Activated naive CD4-positive, alpha-beta T cell treated with anti-CD3 and anti-CD28 coated beads, Interleukin-2, amount 50 U/mL, for 24 hours (primary cell): ENCODE results near the gene MALRD1.
"Not testable (repeated sequence)": the region's sequence is repeated elsewhere in the genome, so short reads cannot be mapped to it uniquely, and the experiment has no call there.

Source experiments
- H3K27ac Mint-ChIP-seq: one replicate; pipeline ENCODE4 v1.8.0; 2021; ENCODE audit warnings: mild to moderate bottlenecking, mixed read lengths
- H3K27me3 Mint-ChIP-seq: one replicate; pipeline ENCODE4 v1.8.0; 2021; ENCODE audit warnings: mixed read lengths
- H3K36me3 Mint-ChIP-seq: one replicate; pipeline ENCODE4 v1.8.0; 2021; ENCODE audit warnings: mixed read lengths
- H3K4me1 Mint-ChIP-seq: one replicate; pipeline ENCODE4 v1.8.0; 2021; ENCODE audit warnings: mixed read lengths
- H3K4me3 Mint-ChIP-seq: one replicate; pipeline ENCODE4 v1.8.0; 2021; ENCODE audit warnings: mild to moderate bottlenecking, mixed read lengths
- H3K9me3 Mint-ChIP-seq: one replicate; pipeline ENCODE4 v1.8.0; 2021; ENCODE audit warnings: mixed read lengths

The MALRD1 gene

GRCh38 chr10:19499291-19499770, 450.7 kb downstream of the MALRD1 start:
- H3K9me3 Mint-ChIP-seq: no peaks in the 10 kb centered on the region
- H3K4me3 Mint-ChIP-seq: no peak overlapping the region
- no peaks in the 10 kb centered on the region for H3K4me1 Mint-ChIP-seq
- no peak overlapping the region for H3K27ac Mint-ChIP-seq
- H3K27me3 Mint-ChIP-seq: no peaks in the 10 kb centered on the region
- no peaks in the 10 kb centered on the region for H3K36me3 Mint-ChIP-seq

- Mint-ChIP-seq H3K9me3 (no peaks in the 10 kb centered on the region), H3K4me1 (no peaks in the 10 kb centered on the region), H3K27me3 (no peaks in the 10 kb centered on the region), H3K27ac (no peak overlapping the region), H3K4me3 (no peak overlapping the region), H3K36me3 (no peaks in the 10 kb centered on the region)
These were observed 452.4 kb downstream of the MALRD1 start for GRCh38 chr10:19500959-19501358.

DNA sequence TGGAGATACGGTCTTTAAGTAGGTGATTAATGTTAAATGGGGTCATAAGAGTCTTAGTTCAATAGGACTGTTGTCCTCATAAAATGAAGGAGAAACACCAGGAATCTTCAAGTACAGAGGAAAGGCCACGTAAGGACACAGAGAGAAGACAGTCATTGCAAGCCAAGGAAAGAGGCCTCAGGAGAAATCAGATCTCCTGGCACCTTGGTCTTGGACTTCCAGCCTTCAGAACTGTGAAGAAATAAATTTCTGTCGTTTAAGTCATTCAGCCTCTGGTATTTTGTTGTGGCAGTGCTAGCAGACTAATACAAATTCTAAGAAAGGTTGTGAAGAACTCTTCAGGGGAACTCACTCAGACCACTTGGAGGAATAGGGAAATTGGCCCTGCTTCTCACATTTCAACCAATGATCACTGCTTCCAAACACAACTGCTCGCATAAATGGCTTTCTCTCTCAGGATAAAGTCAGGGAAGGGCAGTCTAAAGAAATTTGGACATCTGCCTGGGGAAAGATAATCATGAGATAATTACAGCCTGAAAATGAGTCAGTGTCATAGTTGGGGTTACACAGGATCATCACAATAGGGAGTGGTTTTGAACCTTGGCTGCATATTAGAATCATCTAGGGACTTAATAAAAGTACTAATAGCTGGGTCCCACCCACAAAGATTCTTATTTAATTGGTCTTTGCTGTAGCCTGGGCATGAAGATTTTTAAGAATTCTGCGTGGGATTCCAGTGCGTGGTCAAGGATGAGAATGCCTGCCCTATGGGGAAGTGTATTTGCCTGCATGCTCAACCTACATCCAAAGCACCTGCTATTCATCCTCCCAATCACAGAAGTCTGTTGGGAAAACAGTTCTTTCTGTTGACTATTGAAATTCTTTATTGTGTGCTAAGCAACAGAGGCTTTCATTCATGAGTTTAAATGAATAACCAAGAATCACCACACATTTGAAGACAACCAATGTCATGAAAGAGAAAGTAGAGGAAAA, 457.0 kb downstream of the MALRD1 start:
- no peaks in the 10 kb centered on the region for H3K27me3 Mint-ChIP-seq
- peaks cover 5% of the 10 kb centered on the region for H3K9me3 Mint-ChIP-seq
- no peak overlapping the region for H3K4me3 Mint-ChIP-seq
- H3K36me3 Mint-ChIP-seq: no peaks in the 10 kb centered on the region
- H3K4me1 Mint-ChIP-seq: no peaks in the 10 kb centered on the region
- no peak overlapping the region for H3K27ac Mint-ChIP-seq

DNA sequence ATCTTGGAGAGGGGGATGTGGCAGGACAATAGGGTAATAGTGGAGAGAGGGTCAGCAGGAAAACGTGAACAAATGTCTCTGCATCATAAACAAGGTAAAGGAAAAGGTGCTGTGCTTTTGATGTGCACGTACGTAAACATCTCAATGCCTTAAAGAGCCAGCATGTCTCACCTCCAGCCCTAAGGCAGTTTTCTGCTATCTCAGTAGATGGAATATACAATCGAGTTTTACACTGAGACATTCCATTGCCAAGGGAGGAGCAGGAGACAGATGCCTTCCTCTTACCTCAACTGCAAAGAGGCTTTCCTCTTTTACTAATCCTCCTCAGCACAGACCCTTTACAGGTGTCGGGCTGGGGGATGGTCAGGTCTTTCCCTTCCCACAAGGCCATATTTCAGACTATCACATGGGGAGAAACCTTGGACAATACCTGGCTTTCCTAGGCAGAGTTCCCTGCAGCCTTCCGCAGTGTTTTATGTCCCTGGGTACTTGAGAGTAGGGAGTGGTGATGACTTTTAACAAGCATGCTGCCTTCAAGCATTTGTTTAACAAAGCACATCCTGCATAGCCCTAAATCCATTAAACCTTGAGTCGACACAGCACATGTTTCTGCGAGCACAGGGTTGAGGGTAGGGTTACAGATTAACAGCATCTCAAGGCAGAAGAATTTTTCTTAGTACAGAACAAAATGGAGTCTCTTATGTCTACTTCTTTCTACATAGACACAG, 461.6 kb downstream of the MALRD1 start:
- not testable (repeated sequence) for H3K27ac Mint-ChIP-seq, H3K4me1 Mint-ChIP-seq, H3K9me3 Mint-ChIP-seq, H3K36me3 Mint-ChIP-seq, H3K4me3 Mint-ChIP-seq, H3K27me3 Mint-ChIP-seq

GRCh38 chr10:19518109-19518508, 469.5 kb downstream of the MALRD1 start:
- H3K4me3 Mint-ChIP-seq: no peak overlapping the region
- no peaks in the 10 kb centered on the region for H3K36me3 Mint-ChIP-seq
- H3K27me3 Mint-ChIP-seq: no peaks in the 10 kb centered on the region
- H3K27ac Mint-ChIP-seq: no peak overlapping the region
- no peaks in the 10 kb centered on the region for H3K9me3 Mint-ChIP-seq
- H3K4me1 Mint-ChIP-seq: no peaks in the 10 kb centered on the region

GRCh38 chr10:19518632-19519031, 470.0 kb downstream of the MALRD1 start:
- H3K4me1 Mint-ChIP-seq: no peaks in the 10 kb centered on the region
- no peak overlapping the region for H3K27ac Mint-ChIP-seq
- no peaks in the 10 kb centered on the region for H3K27me3 Mint-ChIP-seq
- no peaks in the 10 kb centered on the region for H3K36me3 Mint-ChIP-seq
- H3K4me3 Mint-ChIP-seq: no peak overlapping the region
- H3K9me3 Mint-ChIP-seq: no peaks in the 10 kb centered on the region

GRCh38 chr10:19531324-19531723, 482.7 kb downstream of the MALRD1 start:
- no peak overlapping the region for H3K27ac Mint-ChIP-seq
- no peaks in the 10 kb centered on the region for H3K27me3 Mint-ChIP-seq
- no peaks in the 10 kb centered on the region for H3K36me3 Mint-ChIP-seq
- H3K9me3 Mint-ChIP-seq: peaks cover 6% of the 10 kb centered on the region
- H3K4me1 Mint-ChIP-seq: no peaks in the 10 kb centered on the region
- H3K4me3 Mint-ChIP-seq: no peak overlapping the region

GRCh38 chr10:19532411-19532810, 483.8 kb downstream of the MALRD1 start:
- no peak overlapping the region for H3K27ac Mint-ChIP-seq
- H3K9me3 Mint-ChIP-seq: peaks cover 6% of the 10 kb centered on the region
- H3K4me3 Mint-ChIP-seq: no peak overlapping the region
- H3K4me1 Mint-ChIP-seq: no peaks in the 10 kb centered on the region
- no peaks in the 10 kb centered on the region for H3K36me3 Mint-ChIP-seq
- H3K27me3 Mint-ChIP-seq: no peaks in the 10 kb centered on the region

- Mint-ChIP-seq H3K4me1 (no peaks in the 10 kb centered on the region), H3K27ac (no peak overlapping the region), H3K9me3 (no peaks in the 10 kb centered on the region), H3K4me3 (no peak overlapping the region), H3K36me3 (no peaks in the 10 kb centered on the region), H3K27me3 (no peaks in the 10 kb centered on the region)
These were observed 492.7 kb downstream of the MALRD1 start for GRCh38 chr10:19541299-19541698.

DNA sequence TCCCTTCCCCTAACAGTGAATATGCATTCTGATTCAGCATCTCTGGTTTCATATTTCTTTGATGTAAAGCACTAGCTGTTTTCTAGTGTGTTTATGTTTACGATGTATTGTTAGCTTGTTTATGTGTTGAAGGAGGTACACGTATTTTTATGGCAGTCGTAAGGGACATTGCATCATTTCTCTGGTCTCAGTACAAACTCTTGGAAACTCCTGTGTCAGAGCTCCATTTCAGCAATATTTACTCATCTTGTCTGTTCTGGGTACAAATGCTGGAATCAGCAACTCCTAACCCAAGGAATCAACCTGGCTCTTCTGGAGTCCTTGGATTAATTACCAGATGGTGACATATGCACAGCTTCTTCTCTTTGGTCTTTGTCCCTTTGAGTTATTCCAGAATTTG, 497.6 kb downstream of the MALRD1 start:
- Mint-ChIP-seq H3K36me3 (no peaks in the 10 kb centered on the region), H3K27ac (no peak overlapping the region), H3K4me3 (no peak overlapping the region), H3K4me1 (no peaks in the 10 kb centered on the region), H3K27me3 (no peaks in the 10 kb centered on the region), H3K9me3 (no peaks in the 10 kb centered on the region)

DNA sequence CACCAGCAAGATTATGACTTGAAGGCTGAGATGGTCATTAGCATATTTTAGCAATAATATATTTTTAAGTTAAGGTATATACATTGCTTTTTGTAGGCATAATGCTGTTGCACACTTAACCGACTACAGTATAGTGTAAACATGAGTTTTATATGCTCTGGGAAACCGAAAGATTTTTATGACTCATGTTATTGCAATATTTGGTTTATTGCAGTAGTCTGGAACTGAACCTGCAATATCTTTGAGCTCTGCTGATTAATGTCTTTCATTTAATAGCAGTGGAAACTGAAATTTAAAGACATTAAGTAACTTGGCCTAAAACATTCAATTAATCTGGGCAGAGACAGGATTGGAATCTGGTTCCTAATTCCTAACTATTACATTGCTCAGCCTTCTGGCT, 500.9 kb downstream of the MALRD1 start:
- no peaks in the 10 kb centered on the region for H3K36me3 Mint-ChIP-seq

GRCh38 chr10:19556666-19557065, 508.1 kb downstream of the MALRD1 start:
- H3K27ac Mint-ChIP-seq: no peak overlapping the region
- H3K9me3 Mint-ChIP-seq: no peaks in the 10 kb centered on the region
- no peaks in the 10 kb centered on the region for H3K4me1 Mint-ChIP-seq
- no peak overlapping the region for H3K4me3 Mint-ChIP-seq
- no peaks in the 10 kb centered on the region for H3K36me3 Mint-ChIP-seq
- H3K27me3 Mint-ChIP-seq: no peaks in the 10 kb centered on the region

More for the DNA sequence above, 500.9 kb downstream of the MALRD1 start:
- H3K4me1 Mint-ChIP-seq: no peaks in the 10 kb centered on the region
- H3K4me3 Mint-ChIP-seq: no peak overlapping the region
- H3K9me3 Mint-ChIP-seq: no peaks in the 10 kb centered on the region
- H3K27me3 Mint-ChIP-seq: no peaks in the 10 kb centered on the region
- H3K27ac Mint-ChIP-seq: no peak overlapping the region

DNA sequence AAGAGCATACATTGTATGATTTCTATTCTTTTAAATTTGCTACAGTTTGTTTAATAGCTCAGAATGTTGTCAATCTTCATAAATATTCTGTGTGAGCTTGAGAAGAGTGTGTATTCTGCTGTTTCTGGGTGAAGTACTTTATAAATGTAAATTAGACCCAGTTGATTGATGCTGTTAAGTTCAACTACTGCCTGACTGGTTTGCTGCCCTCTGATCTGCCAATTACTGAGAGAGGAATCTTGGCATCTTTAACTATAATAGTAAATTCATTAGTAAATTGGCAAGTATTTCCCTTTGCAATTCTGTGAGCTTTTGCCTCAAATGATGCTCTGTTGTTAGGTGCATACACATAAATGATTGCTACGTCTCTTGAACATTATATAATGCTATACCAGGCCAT, 512.6 kb downstream of the MALRD1 start:
- Mint-ChIP-seq H3K4me3 (no peak overlapping the region), H3K27ac (no peak overlapping the region), H3K4me1 (no peaks in the 10 kb centered on the region), H3K9me3 (no peaks in the 10 kb centered on the region), H3K36me3 (no peaks in the 10 kb centered on the region), H3K27me3 (no peaks in the 10 kb centered on the region)

DNA sequence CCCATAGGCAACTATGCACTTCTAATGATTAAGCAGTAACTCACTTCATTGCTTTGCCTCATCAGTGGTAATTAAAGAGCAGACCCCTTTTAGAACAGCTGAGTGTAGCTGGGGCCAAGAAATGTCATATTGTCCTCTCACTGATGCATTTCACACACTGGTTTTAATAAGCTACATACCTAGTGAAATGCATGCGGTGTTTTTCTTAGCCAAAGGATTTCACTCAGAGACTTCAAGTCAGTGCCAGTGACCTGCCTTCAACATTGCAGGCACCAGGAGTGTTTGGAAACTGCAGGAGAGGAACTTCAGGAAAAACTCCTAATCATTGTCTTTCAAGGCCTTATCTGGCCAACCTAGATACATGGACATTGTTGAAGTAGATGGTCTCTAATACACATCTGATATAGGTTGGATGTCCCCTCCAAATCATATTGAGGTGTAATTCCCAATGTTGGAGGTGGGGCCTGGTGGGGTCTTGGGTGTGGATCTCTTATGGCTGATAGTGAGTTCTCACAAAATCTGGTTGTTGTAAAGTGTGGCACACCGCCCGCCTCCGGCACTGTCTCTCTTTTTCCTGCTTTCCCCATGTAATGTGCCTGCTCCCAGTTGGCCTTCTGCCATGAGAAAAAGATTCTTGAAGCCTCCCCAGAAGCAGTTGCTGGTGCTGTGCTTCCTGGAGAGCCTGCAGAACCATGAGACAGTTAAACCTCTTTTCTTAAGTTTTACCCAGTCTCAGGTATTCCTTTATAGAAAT, 515.0 kb downstream of the MALRD1 start:
- Mint-ChIP-seq H3K4me3 (no peak overlapping the region), H3K36me3 (no peaks in the 10 kb centered on the region), H3K9me3 (no peaks in the 10 kb centered on the region), H3K27me3 (no peaks in the 10 kb centered on the region), H3K4me1 (no peaks in the 10 kb centered on the region), H3K27ac (no peak overlapping the region)

GRCh38 chr10:19570120-19570519, 521.5 kb downstream of the MALRD1 start:
- no peaks in the 10 kb centered on the region for H3K27me3 Mint-ChIP-seq
- H3K9me3 Mint-ChIP-seq: peaks cover 11% of the 10 kb centered on the region
- no peaks in the 10 kb centered on the region for H3K36me3 Mint-ChIP-seq
- H3K27ac Mint-ChIP-seq: no peak overlapping the region
- H3K4me3 Mint-ChIP-seq: no peak overlapping the region
- H3K4me1 Mint-ChIP-seq: no peaks in the 10 kb centered on the region
